Keratinocyte (primary cell): Measurements from ENCODE around the gene PSMB7. TPM values are rescaled to one million over a fixed set of nuclear protein-coding genes. Genes with fewer than 3 reads are reported as not detected.

Experiments used
- DNase-seq: peaks from one replicate; pipeline ENCODE4 v3.0.0-alpha.2; 2011; ENCODE audit warnings: low read depth, missing footprints, low spot score
- FAIRE-seq: peaks from 2 replicates; lab custom pipeline; 2011; peaks lifted over from hg19 to GRCh38; lab: Jason Lieb, UNC
- H2AFZ ChIP-seq: 2 replicates; pipeline ENCODE4 v1.6.0; 2012; ENCODE audit warnings: low read length, control low read depth, inconsistent platforms; ENCODE audit not compliant: control insufficient read depth
- H3K27ac ChIP-seq: 2 replicates; pipeline ENCODE4 v1.5.1; 2011; ENCODE audit warnings: low read length; ENCODE audit not compliant: control insufficient read depth, insufficient read depth
- H3K27me3 ChIP-seq: 3 replicates; pipeline ENCODE4 v1.6.0; 2011; ENCODE audit warnings: low read length; ENCODE audit not compliant: control insufficient read depth, insufficient read depth; ENCODE audit errors: extremely low read depth
- H3K36me3 ChIP-seq, 2 experiments: 2 replicates in 1 of 2; 3 replicates in 1 of 2; pipeline ENCODE4 v1.5.1; 2011; ENCODE audit warnings: low read length in 2 of 2, mild to moderate bottlenecking in 1 of 2; ENCODE audit not compliant: control insufficient read depth in 2 of 2, insufficient read depth in 2 of 2; ENCODE audit errors: extremely low read depth in 1 of 2
- H3K4me1 ChIP-seq: 3 replicates; pipeline ENCODE4 v1.5.1; 2011; ENCODE audit warnings: low read length; ENCODE audit not compliant: control insufficient read depth, insufficient read depth; ENCODE audit errors: extremely low read depth
- H3K4me2 ChIP-seq: 3 replicates; pipeline ENCODE4 v1.6.0; 2011; ENCODE audit warnings: low read depth, low read length; ENCODE audit not compliant: control insufficient read depth, insufficient read depth; ENCODE audit errors: extremely low read depth
- H3K4me3 ChIP-seq, 3 experiments: fragments of 200-600 bp in 1 of 3; sonication (generic) in 1 of 3; 2 replicates in 2 of 3; 3 replicates in 1 of 3; pipeline ENCODE4 v1.5.1; 2011 to 2016; ENCODE audit warnings: low read length in 3 of 3, mild to moderate bottlenecking in 3 of 3, control low read depth in 2 of 3, inconsistent platforms in 1 of 3, low read depth in 1 of 3, mixed read lengths in 1 of 3, mixed run types in 1 of 3, moderate library complexity in 1 of 3; ENCODE audit not compliant: control insufficient read depth in 2 of 3, insufficient read depth in 2 of 3; ENCODE audit errors: extremely low read depth in 1 of 3
- H3K79me2 ChIP-seq: 2 replicates; pipeline ENCODE4 v1.6.0; 2012; ENCODE audit warnings: low read length; ENCODE audit not compliant: control insufficient read depth, insufficient read depth
- H3K9ac ChIP-seq: 3 replicates; pipeline ENCODE4 v1.6.0; 2011; ENCODE audit warnings: low read length; ENCODE audit not compliant: control insufficient read depth, insufficient read depth; ENCODE audit errors: extremely low read depth
- H3K9me1 ChIP-seq: 3 replicates; pipeline ENCODE4 v1.6.0; 2011; ENCODE audit warnings: low read length; ENCODE audit not compliant: control insufficient read depth, insufficient read depth; ENCODE audit errors: extremely low read depth
- H3K9me3 ChIP-seq: 2 replicates; pipeline ENCODE4 v1.5.1; 2012; ENCODE audit warnings: low read depth, low read length; ENCODE audit not compliant: control insufficient read depth
- H4K20me1 ChIP-seq: 3 replicates; pipeline ENCODE4 v1.6.0; 2011; ENCODE audit warnings: low read length; ENCODE audit not compliant: control insufficient read depth, insufficient read depth; ENCODE audit errors: extremely low read depth
- EZH2 ChIP-seq: IDR thresholded peaks from one replicate; pipeline ENCODE4 v1.6.1; 2012; ENCODE audit warnings: inconsistent platforms, mild to moderate bottlenecking, low read length, moderate library complexity
- dilution Hi-C: fragments of 300-500 bp; cut with MboI; formaldehyde crosslinking; loops from one replicate; pipeline ENCODE4 v1.7.0; 2020; ENCODE audit warnings: low sequenced_read_pairs; ENCODE audit not compliant: extremely low pct_ligation_motif_present
- polyA plus RNA-seq, 5 experiments: library from polyadenylated mRNA; depleted of rRNA in 3 of 5; stranded (reverse) in 3 of 5; stranded (forward) in 1 of 5; unstranded in 1 of 5; fragments of >200 nt; gene quantifications; 1 replicate in 1 of 5; 2 replicates in 3 of 5; 3 replicates in 1 of 5; pipeline versions ENCODE4 v1.2.1 to v1.2.3, GENCODE V29; 2011 to 2012; ENCODE audit warnings: missing spikeins in 2 of 5, low read depth in 1 of 5, low replicate concordance in 1 of 5
- TF ChIP-seq, protein P1 (sequence below), 3 experiments: IDR thresholded peaks in 1 of 3; conservative IDR thresholded peaks in 1 of 3; optimal IDR thresholded peaks in 1 of 3; 2 replicates in 2 of 3; 3 replicates in 1 of 3; pipeline versions ENCODE3 to v1.5.1; 2011; ENCODE audit warnings: low read length in 3 of 3, mild to moderate bottlenecking in 3 of 3, moderate library complexity in 2 of 3, control low read depth in 1 of 3, inconsistent platforms in 1 of 3; ENCODE audit not compliant: insufficient read depth in 2 of 3; ENCODE audit errors: extremely low read depth in 1 of 3

Gene PSMB7
- polyA plus RNA-seq, 1 donor (not counting 4 experiments of a cell fraction or from before 2014, with no cell fraction given) = 388 TPM

DNA sequence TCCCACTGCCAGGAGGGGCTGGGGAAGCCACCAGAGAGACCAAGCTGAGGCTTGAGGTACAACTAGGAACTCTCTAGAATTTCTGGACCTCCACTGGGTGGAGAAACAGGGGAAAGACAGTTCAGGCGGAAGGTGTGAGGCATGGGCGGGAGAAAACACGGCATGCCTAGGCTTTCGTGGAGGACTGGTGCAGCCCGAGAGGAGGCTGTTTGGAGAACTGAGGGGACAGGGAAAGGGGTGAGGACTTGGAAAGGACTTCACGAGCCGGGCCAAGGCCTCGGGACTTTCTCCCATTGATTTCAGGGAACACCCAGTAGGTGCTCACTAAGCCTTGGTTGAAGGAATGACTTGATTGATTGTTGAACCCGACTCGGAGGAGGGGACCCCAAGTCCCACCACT lies 25.5 kb upstream of the PSMB7 start:
- no peak overlapping the region for H3K4me3 ChIP-seq

DNA sequence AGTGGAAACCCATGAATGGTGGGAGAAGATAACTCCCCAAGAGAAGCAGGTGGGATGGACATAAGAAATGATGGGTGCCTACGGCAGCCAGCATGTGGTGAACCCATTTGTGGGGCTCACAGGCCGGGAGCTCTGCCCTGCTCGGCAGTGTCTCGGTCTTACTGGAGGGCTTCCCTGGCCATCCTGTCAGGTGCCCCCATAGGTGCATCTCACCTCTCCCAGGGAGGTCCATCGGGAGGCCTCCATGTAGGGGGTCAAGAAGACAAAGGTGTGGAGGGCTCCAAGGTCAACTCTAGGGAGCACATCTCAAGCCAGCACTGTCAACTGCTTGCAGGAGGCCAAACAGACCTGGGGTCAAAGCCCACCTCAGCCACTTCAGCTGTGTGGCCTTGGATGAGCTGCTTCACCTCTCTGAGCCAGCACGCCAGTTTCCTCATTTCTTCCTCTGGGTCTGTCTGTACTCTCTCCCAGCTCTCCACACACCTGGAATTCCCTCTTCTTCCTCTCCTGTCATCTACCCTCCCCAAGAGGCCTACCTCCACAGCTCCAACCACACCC lies 24.5 kb upstream of the PSMB7 start:
- H3K9me1 ChIP-seq = no peaks in the 10 kb centered on the region
- H2AFZ ChIP-seq = no peak overlapping the region
- H3K79me2 ChIP-seq = no peaks in the 10 kb centered on the region
- H3K4me1 ChIP-seq = peaks cover 17% of the 10 kb centered on the region
- no peaks in the 10 kb centered on the region for H3K36me3 ChIP-seq
- dilution Hi-C loops = no loop called here
- TF ChIP-seq, protein P1, sequence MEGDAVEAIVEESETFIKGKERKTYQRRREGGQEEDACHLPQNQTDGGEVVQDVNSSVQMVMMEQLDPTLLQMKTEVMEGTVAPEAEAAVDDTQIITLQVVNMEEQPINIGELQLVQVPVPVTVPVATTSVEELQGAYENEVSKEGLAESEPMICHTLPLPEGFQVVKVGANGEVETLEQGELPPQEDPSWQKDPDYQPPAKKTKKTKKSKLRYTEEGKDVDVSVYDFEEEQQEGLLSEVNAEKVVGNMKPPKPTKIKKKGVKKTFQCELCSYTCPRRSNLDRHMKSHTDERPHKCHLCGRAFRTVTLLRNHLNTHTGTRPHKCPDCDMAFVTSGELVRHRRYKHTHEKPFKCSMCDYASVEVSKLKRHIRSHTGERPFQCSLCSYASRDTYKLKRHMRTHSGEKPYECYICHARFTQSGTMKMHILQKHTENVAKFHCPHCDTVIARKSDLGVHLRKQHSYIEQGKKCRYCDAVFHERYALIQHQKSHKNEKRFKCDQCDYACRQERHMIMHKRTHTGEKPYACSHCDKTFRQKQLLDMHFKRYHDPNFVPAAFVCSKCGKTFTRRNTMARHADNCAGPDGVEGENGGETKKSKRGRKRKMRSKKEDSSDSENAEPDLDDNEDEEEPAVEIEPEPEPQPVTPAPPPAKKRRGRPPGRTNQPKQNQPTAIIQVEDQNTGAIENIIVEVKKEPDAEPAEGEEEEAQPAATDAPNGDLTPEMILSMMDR (optimal IDR thresholded peaks at IDR 0.05 in 1 of 3, IDR thresholded peaks at IDR 0.05 in 1 of 3, conservative IDR thresholded peaks at IDR 0.05 in 1 of 3; ENCODE audit: extremely low read depth in 1 of 3, insufficient read depth in 2 of 3, low read length in 3 of 3) = no peak
- no peak for TF ChIP-seq EZH2
- no peak overlapping the region for H3K27ac ChIP-seq
- no peaks in the 10 kb centered on the region for H3K9me3 ChIP-seq
- H3K4me3 ChIP-seq = no peak overlapping the region
- no peak overlapping the region for H3K4me2 ChIP-seq
- no peaks in the 10 kb centered on the region for H4K20me1 ChIP-seq
- H3K9ac ChIP-seq = no peak overlapping the region
- no peaks in the 10 kb centered on the region for H3K27me3 ChIP-seq
- no peak for DNase-seq
- no peak for FAIRE-seq

More for the DNA sequence above, 25.5 kb upstream of the PSMB7 start:
- no peaks in the 10 kb centered on the region for H3K9me3 ChIP-seq
- no peaks in the 10 kb centered on the region for H3K36me3 ChIP-seq
- no peak overlapping the region for H3K4me2 ChIP-seq
- dilution Hi-C loops = no loop called here
- H3K27ac ChIP-seq = no peak overlapping the region
- TF ChIP-seq EZH2 = no peak
- TF ChIP-seq, protein P1 (optimal IDR thresholded peaks at IDR 0.05 in 1 of 3, IDR thresholded peaks at IDR 0.05 in 1 of 3, conservative IDR thresholded peaks at IDR 0.05 in 1 of 3; ENCODE audit: extremely low read depth in 1 of 3, insufficient read depth in 2 of 3, low read length in 3 of 3) = no peak
- no peaks in the 10 kb centered on the region for H3K79me2 ChIP-seq
- H3K9ac ChIP-seq = no peak overlapping the region
- no peak for FAIRE-seq
- H3K9me1 ChIP-seq = no peaks in the 10 kb centered on the region
- peaks cover 19% of the 10 kb centered on the region for H3K4me1 ChIP-seq
- H3K27me3 ChIP-seq = no peaks in the 10 kb centered on the region
- H2AFZ ChIP-seq = no peak overlapping the region
- DNase-seq = no peak
- H4K20me1 ChIP-seq = no peaks in the 10 kb centered on the region
